GM19035 (cell line): ENCODE measurements around the gene OTUB1.

Source experiments
- ATAC-seq: cut with Tn5 transposase; IDR thresholded peaks from one replicate; pipeline ENCODE4 v1.9.1; 2021; ENCODE audit not compliant: unreplicated experiment

OTUB1 gene

GRCh38 chr11:63974259-63975143 lies 11.7 kb upstream of the OTUB1 start, which contains the start of gene COX8A:
TSS of gene COX8A (plus strand) at chr11:63974620. CDS start at chr11:63974681, 61 bp downstream.
- ATAC-seq: peak; percentile 96

DNA sequence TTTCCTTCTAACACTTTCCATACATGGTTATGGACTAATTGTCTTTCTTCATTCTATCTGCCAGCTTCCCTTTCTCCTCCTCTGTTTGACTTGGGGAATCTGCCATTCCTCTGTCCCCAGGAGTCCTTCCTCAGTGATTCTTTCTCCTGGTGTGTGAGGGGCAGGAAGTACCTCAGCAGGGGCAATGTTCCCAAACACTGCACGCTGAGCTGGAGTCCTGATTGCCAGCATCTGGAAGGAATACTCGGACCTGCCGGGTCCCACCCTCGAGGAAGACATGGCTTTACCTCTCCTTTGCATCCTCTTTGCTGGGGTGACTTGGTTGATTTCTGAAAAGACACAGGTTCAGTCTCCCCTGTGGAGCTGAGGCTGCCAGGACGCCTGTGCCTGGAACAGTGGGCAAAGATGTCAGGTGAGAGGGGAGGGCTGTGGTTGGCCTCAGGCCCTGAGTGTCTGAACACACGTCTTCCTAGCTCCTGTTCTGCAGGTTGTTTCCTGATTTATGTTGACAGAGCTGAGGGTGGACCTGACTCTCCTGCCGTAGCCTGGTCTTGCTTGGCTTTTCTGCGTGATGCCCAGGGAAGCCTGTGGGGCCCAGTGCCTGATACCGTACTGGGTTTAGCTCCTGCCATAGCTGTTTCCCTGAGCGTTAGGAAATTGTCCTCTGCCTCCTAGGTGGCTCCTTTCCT lies 7.5 kb upstream of the OTUB1 start:
- no peak for ATAC-seq

- no peak for ATAC-seq
Observed at GRCh38 chr11:63979426-63979825, 6.8 kb upstream of the OTUB1 start.

- ATAC-seq: peak; percentile 40
Observed at GRCh38 chr11:63985812-63986155, 454 bp upstream of the OTUB1 start.

- ATAC-seq: no peak
Observed at GRCh38 chr11:63986932-63987513, 785 bp downstream of the OTUB1 start.

DNA sequence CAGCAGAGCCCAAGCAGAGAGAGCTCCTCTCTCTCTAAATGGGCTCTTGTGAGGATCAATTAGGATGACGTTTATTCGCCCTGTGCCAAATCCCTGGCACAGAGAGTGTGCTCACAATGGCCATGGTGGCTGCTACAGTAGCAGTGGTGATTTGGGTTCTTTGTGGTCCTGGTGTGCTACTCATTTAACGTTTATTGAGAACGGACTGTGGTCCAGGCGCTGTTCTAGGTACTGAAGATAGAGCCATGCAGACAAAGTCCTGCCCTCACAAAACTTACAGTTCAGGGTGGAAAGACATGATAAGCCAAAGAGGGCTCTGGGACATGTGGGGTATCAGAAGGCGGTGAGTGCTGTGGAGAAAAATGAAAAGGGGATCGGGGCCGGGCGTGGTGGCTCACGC lies 5.3 kb downstream of the OTUB1 start:
- ATAC-seq: no peak

- ATAC-seq: no peak
Observed at GRCh38 chr11:63993100-63993499, 6.9 kb downstream of the OTUB1 start.

GRCh38 chr11:63993993-63994392 lies 7.8 kb downstream of the OTUB1 start:
- no peak for ATAC-seq

DNA sequence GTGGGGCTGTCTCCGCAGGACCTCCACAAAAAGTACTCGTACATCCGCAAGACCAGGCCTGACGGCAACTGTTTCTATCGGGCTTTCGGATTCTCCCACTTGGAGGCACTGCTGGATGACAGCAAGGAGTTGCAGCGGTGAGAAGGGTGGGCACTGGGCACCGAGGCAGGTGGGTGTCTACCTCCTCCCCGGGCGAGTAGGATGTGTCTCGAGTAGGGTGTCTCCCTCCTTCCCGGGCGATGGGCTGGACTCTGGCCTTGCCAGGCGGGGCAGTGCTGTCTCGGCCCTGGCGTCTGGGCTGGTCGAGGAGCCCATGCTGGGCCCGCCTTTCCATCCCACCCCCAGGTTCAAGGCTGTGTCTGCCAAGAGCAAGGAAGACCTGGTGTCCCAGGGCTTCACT lies 10.3 kb downstream of the OTUB1 start:
- ATAC-seq: no peak

DNA sequence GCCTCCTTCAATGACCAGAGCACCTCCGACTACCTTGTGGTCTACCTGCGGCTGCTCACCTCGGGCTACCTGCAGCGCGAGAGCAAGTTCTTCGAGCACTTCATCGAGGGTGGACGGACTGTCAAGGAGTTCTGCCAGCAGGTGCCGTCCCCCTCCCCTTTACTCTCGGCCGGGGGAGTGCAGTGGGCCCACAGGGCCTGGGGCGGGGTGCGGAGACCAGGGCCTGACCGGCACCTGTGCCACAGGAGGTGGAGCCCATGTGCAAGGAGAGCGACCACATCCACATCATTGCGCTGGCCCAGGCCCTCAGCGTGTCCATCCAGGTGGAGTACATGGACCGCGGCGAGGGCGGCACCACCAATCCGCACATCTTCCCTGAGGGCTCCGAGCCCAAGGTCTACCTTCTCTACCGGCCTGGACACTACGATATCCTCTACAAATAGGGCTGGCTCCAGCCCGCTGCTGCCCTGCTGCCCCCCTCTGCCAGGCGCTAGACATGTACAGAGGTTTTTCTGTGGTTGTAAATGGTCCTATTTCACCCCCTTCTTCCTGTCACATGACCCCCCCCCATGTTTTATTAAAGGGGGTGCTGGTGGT lies 11.0 kb downstream of the OTUB1 start:
- no peak for ATAC-seq

DNA sequence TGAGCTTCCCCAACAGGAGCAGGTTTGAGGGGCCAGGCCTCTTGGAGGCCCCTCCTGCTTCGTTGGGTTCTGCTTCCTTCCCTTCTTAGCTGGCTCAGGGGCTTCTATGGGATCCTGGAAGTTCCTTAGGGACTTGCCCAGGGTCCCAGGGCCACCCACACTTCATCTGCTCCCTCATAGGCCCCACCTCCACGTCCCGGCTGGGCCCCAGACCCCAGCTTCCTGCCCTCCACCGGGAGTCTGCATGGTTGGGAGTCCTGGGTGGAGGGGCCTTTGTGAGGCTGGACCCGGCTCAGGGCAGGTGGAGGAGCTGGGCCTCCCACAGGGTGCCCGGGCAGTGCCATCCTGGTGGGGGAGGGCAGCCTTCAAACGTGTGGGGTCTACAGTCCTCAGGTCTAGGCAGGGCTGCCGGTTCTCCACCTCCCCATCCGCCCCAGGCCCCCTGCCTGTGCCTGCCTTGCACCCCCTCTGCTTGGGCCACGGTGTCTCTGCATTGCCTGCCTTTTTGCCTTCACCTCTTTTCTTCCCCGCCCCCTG lies 11.6 kb downstream of the OTUB1 start:
- no peak for ATAC-seq

GRCh38 chr11:63998558-63999348 lies 12.5 kb downstream of the OTUB1 start:
- ATAC-seq: no peak

DNA sequence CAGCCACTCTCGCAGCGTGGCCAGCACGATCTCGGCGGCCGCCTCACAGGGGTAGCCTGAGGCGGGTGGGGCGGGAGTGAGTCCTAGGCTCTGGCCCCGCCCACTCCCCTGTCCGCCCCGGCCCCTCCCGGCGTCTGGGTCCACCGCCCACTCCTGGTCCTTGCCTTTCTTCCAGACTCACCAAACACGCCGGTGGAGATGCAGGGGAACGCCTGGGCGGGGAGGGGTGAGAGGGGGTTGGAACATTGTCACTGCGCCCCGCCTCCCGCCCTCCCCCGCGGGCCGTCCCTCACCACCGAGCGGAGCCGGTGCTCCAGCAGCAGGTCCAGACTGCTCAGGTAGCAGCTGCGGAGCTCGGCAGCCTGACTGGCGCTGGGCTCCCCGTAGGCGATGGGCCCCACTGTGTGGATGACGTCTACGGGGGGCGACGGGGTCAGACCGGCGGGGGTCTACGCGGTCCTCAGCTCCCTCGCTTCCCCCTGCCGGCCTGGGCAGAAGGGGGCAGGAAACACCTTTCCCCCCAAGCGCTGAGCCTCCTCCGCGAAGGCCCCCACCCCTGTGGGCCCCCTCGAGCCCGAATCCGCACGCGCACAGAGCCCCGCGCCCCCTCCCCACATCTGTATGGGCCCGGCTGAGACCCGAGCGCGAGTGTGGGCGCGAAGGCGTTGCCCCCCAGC lies 13.2 kb downstream of the OTUB1 start:
- ATAC-seq: no peak

DNA sequence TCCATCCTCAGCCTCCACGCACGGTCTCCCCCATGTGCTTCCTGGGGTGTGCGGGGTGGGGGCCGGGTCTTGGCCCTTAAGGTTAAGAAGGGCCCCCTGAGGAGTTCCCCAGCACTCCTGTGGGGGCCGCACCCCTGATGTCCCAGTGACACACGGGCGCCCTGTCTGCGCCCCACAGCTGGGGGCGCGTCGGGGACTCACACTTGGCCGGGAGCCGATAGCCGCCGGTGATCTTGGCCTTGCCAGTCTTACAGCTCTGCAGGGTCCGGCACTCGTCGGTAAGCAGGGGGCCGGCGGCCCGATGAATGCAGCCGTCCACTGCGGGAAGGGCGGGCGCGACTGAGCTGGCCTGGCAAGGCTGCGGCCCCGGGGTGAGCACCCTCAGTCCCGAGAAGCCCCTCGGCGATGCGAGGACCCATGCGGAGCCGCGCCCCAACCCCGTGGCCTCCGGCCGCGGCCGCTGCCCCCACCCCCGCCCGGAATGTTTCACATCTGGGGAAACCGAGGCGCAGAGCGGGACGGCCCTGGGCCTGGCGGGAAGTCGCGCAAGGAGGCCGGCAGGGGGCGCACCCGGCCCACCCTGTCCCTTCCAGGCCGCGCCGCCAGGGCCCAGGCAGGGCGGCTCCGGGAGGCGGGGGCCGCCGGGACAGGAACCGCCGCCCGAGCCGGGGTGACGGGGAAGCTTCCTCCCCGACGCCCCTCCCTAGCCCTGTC lies 13.9 kb downstream of the OTUB1 start:
- ATAC-seq: peak; percentile 58

GRCh38 chr11:64000740-64001483 lies 14.7 kb downstream of the OTUB1 start:
- ATAC-seq: no peak

DNA sequence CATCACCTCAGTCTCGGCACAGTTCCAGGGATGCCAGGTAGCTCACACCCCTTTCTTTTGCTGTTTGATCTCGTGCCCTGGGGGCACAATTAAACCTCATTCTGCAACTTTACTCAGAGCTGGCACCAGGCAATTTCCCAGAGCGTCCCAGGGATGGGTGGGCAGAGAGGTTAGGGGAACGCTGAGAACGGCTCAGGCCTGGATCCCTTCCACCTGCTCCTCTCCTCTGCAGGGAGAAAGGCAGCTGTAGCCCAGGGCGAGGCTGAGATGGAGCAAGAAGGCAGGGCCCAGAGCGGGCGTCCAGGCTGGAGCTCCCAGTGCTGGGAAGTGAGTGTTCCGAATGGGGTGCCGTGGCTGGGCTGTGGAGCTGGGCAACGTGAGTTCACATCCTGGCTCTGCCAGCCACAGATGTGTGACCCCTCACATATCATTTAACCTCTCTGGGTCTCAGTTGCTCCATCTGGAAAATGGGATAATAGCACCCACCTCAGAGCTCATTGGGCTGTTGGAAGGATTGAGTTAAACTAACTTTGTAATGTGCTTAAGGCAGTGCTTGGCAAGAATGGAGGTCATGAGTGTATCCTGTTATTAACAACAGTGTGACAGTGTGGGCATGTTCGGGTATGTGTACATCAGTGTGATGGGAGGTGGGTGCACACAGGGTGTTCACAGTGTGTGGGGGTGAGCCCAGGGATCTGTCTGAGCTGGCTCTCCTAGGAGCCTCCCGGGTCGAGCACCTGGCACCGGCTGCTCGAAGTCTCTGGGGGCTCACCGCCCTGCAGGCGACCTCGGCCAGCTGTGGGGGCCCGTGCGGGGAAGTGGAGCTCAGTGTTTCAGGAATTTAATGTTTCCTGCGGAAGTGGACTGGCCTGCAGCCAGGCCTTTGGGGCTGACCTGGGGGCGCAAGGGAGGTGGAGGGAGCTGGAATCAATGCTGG lies 15.5 kb downstream of the OTUB1 start:
- ATAC-seq: no peak

DNA sequence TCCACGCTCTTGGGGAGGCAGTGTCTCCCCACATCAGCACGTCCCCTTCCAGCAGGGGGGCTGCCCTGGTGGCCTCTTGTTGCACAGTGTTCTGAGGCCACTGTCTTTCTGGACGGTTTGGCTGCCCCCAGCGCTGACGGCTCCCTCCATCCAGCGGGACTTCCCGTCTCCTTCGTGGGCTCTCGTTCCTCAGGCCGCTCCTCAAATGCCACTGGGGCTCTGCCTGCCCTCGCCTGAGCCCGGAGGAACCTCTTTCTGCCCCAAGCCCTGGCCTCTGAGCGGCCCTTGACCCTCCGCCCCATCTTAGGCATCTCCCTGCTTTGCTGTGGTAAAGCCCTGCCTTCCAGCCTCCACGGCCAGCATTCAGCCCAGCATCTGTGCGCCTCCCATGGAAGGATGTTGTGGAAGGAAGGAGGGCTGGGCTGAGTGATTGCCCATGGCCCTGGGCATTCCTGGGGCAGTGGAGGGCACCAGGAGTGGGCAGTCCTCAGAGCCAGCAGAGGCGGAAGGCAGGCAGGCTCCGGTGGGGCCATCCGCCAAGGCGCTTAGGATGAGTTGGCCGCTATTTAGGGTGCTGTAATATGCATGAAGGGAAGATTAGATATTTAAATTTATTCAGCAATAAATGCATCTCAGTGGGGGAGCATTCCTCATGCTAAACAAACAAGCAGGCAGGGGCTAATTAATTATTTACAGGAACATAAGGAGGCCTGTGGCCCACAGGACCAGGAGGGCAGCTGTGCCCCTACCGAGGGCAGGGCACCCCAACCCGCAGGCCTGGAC lies 17.8 kb downstream of the OTUB1 start:
- no peak for ATAC-seq
